Activated CD8-positive, alpha-beta memory T cell treated with anti-CD3 and anti-CD28 coated beads, Interleukin-2, amount 50 U/mL, for 1 hour (primary cell): ENCODE results near the gene NELFCD.

Experiments
- DNase-seq: peaks from one replicate; pipeline ENCODE4 v3.0.0-alpha.2; 2020; ENCODE audit errors: extremely low read depth

NELFCD gene

GRCh38 chr20:59044295-59044694 is 63.2 kb downstream of the NELFCD start:
- DNase-seq, result no peak
